Measurements from ENCODE around the gene MUC5AC.

MUC5AC gene

DNA sequence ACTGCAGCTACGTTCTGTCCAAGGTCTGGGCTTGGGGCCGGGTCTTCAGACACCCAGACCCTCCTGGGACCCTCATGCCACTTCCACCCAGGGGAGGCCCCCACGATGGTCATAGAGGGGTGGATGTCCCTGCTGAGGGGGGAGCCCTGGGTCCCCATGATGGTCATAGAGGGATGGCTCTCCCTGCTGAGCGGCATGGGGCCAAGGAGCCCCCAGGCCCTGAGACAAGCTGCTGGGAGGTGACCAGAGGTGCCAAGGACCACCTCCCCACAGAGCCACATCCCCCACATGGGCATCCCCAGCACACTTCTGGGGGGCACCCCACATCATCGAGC is 72.3 kb downstream of the MUC5AC start:
- no peak overlapping the region for H3K4me3 ChIP-seq (ENCODE audit: low read length)
- TF ChIP-seq, protein P1, sequence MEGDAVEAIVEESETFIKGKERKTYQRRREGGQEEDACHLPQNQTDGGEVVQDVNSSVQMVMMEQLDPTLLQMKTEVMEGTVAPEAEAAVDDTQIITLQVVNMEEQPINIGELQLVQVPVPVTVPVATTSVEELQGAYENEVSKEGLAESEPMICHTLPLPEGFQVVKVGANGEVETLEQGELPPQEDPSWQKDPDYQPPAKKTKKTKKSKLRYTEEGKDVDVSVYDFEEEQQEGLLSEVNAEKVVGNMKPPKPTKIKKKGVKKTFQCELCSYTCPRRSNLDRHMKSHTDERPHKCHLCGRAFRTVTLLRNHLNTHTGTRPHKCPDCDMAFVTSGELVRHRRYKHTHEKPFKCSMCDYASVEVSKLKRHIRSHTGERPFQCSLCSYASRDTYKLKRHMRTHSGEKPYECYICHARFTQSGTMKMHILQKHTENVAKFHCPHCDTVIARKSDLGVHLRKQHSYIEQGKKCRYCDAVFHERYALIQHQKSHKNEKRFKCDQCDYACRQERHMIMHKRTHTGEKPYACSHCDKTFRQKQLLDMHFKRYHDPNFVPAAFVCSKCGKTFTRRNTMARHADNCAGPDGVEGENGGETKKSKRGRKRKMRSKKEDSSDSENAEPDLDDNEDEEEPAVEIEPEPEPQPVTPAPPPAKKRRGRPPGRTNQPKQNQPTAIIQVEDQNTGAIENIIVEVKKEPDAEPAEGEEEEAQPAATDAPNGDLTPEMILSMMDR (conservative IDR thresholded peaks at IDR 0.05; ENCODE audit: low read length): no peak
- DNase-seq (ENCODE audit: low read depth): no peak

DNA sequence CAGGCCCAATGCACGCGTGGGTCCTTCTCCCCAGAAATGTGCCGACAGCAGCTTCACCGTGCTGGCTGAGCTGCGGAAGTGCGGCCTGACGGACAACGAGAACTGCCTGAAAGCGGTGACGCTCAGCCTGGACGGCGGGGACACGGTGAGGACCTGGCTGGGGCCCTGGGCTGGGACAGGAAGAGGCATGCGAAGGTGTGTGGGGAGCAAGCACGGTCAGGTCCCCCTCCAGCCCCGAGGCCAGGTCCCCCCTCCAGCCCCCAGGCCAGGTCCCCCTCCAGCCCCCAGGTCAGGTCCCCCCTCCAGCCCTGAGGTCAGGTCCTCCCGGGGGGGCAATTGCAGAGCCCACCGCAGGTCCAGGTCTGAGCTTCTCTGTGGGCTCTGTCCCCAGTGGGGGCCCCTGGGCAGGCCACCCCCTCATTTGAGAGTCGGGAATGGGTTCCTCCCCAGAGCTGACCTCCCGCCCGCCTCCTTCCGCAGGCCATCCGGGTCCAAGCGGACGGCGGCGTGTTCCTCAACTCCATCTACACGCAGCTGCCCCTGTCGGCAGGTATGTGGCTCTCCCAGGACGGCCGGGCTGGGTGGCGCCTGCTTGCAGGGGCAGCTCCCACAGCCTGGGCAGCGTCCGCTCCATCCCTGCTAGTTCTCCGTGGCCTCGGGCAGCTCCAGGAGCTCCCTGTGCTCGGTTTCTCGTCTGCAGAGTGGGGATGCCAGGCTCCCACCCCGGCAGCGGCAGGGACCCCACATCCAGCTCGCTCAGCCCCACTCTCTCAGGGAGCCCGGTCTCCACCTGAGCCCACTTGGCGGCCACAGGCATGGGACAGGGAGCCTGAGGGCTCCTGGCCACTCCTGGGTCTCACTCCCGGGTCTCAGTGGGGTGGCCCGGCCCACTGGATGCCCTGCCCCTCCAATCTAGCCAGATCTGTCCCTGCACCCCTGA is 73.0 kb downstream of the MUC5AC start:
- H3K4me3 ChIP-seq (ENCODE audit: low read length): no peak overlapping the region
- TF ChIP-seq, protein P1 (conservative IDR thresholded peaks at IDR 0.05; ENCODE audit: low read length): no peak
- DNase-seq (ENCODE audit: low read depth): no peak

DNA sequence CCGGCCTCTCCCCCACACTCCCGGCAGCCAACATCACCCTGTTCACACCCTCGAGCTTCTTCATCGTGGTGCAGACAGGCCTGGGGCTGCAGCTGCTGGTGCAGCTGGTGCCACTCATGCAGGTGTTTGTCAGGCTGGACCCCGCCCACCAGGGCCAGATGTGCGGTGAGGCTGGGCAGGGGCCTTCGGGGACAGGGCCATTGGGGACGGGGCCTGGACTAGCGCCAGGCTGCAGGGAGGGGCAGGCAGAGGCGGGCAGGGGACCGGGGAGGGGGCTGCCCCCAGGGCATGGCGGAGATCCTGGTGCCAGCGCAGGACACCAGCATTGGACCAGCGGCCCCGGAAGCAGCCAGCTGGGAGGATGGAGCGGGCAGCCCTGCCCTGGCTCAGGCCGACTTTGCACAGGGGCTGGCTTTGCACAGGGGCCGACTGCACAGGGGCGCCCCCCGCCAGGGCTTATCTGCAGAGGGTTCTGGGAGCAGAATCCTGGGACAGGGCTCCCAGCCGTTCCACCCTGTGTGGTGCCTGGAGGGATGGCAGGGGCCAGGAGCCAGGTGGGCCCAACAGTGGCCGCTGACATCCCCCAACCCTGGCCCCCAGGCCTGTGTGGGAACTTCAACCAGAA is 73.8 kb downstream of the MUC5AC start:
- no peak overlapping the region for H3K4me3 ChIP-seq (ENCODE audit: low read length)
- TF ChIP-seq, protein P1 (conservative IDR thresholded peaks at IDR 0.05; ENCODE audit: low read length): no peak
- DNase-seq (ENCODE audit: low read depth): no peak

DNA sequence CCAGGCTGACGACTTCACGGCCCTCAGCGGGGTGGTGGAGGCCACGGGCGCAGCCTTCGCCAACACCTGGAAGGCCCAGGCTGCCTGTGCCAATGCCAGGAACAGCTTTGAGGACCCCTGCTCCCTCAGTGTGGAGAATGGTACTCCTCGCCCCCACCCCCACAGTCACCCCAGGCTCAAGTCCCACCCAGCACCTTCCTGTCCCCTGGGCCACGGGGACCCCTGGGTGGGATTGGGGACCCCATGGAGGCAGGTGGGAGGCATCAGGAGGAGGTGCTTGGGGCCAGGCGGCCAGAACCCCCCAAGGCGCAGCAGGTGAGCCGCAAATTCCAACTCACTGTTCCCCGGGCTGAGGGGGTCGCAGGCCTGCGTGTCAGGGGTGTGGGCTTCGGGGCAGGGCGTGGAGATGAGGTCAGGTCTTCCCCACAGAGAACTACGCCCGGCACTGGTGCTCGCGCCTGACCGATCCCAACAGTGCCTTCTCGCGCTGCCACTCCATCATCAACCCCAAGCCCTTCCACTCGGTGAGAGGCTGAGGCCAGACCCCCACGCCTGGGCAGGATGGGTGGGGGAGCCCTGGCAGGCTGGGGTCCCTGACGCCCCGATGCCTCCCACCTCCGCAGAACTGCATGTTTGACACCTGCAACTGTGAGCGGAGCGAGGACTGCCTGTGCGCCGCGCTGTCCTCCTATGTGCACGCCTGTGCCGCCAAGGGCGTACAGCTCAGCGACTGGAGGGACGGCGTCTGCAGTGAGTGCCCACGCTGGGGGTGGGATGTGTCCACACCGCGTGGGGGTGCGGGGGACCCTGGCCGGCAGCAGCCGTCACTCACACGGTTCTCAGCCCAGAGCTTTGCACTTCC is 74.5 kb downstream of the MUC5AC start:
- no peak overlapping the region for H3K4me3 ChIP-seq (ENCODE audit: low read length)
- no peak for DNase-seq (ENCODE audit: low read depth)
- TF ChIP-seq, protein P1 (conservative IDR thresholded peaks at IDR 0.05; ENCODE audit: low read length): no peak

DNA sequence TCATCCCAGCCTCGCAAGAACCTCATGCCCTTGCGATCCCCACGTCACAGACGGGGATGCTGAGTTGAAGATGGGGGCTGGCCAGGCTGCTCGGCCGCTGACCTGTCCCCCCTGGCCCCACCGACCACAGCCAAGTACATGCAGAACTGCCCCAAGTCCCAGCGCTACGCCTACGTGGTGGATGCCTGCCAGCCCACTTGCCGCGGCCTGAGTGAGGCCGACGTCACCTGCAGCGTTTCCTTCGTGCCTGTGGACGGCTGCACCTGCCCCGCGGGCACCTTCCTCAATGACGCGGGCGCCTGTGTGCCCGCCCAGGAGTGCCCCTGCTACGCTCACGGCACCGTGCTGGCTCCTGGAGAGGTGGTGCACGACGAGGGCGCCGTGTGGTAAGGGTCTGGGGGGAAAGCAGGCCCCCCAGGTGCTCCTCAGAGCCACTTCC is 75.1 kb downstream of the MUC5AC start:
- H3K4me3 ChIP-seq (ENCODE audit: low read length): no peak overlapping the region
- no peak for DNase-seq (ENCODE audit: low read depth)
- TF ChIP-seq, protein P1 (conservative IDR thresholded peaks at IDR 0.05; ENCODE audit: low read length): no peak

DNA sequence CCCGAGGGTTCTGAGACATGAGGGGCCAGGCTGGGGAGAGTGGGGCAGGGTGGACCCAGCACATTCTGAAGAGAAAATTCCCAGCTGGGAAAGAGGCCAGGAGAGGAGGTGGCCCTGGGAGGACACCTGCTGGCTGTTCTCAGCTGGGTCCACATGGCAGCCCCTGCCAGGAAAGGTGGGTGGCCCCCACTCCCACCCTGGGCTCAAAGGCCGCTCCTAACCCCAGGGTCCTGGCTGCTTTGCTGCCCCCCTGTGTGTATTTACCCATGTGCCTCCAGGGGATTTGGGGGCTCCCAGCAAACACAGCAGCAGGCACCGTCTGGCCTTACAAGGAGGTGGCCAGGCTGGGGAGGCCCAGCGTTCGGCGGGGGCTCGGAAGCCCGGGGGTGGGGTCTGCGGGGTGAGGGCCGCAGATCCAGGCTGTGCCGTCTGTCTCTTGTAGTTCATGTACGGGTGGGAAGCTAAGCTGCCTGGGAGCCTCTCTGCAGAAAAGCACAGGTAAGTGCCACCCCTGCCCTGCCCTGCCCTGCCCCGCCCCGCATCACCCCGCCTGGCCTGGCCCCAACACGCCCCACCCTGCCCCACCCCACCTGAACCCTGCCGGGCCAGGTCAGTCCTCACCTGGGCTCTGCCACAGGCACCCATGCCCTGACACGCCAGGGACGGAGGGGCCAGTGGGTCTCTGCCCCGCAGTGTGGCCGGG is 75.7 kb downstream of the MUC5AC start:
- DNase-seq (ENCODE audit: low read depth): no peak
- no peak overlapping the region for H3K4me3 ChIP-seq (ENCODE audit: low read length)
- TF ChIP-seq, protein P1 (conservative IDR thresholded peaks at IDR 0.05; ENCODE audit: low read length): no peak
